Spleen (tissue), 7 donors: Measurements from ENCODE around the gene TENM4.

Experiments
- CTCF ChIP-seq, 11 experiments: fragments of 200-600 bp in 7 of 11; fragments of 450-650 bp in 4 of 11; sonication (generic) in 4 of 11; IDR thresholded peaks in 8 of 11; conservative IDR thresholded peaks in 3 of 11; 1 replicate in 7 of 11; 2 replicates in 4 of 11; pipeline versions ENCODE4 v1.4.0 to v1.8.0; 2016 to 2021; ENCODE audit warnings: antibody characterized with exemption in 11 of 11, inconsistent platforms in 4 of 11, mild to moderate bottlenecking in 1 of 11
- POLR2A ChIP-seq, 3 donors: fragments of 450-650 bp; IDR thresholded peaks; one replicate each; pipeline ENCODE4 v1.5.1; 2017; ENCODE audit warnings: antibody characterized with exemption in 3 of 3, mild to moderate bottlenecking in 1 of 3
- POLR2AphosphoS5 ChIP-seq, 3 donors: sonication (generic); formaldehyde crosslinking; IDR thresholded peaks; one replicate each; pipeline ENCODE4 v1.5.1; 2017; ENCODE audit warnings: antibody characterized with exemption in 3 of 3
- donor health status: DM: no; HTN: no; CAD: no; lungs with moderate emphysema.
- donor health status: DM: no; HTN: no; CAD: no.
- donor health status: DM: no; HTN: no; CAD: no.

- TF ChIP-seq CTCF (IDR thresholded peaks at IDR 0.05 in 8 of 11, conservative IDR thresholded peaks at IDR 0.05 in 3 of 11): no peak
- TF ChIP-seq POLR2A (IDR thresholded peaks at IDR 0.05): no peak
- TF ChIP-seq POLR2AphosphoS5 (IDR thresholded peaks at IDR 0.05): no peak
Measured at GRCh38 chr11:79054636-79055035, 386.2 kb downstream of the TENM4 start.
